ENCODE data around the gene SPPL3.

SPPL3 gene

GRCh38 chr12:120801146-120801545 lies 103.0 kb downstream of the SPPL3 start:
- Histone ChIP-seq H3K4me3 (no peak overlapping the region), H3K4me1 (peaks cover 0 to 41% (median 5%) of the 10 kb centered on the region in 4 donors), H3K27me3 (no peaks in the 10 kb centered on the region), H3K9me3 (no peaks in the 10 kb centered on the region), H3K36me3 (peaks cover 0 to 1% (median under 1%) of the 10 kb centered on the region in 3 donors), H3K27ac (no peak overlapping the region)
- intact Hi-C loops (cut with DNase I; ENCODE audit: low total_unique reads), result no loop called here
- no peak for DNase-seq
- TF ChIP-seq, protein P1, sequence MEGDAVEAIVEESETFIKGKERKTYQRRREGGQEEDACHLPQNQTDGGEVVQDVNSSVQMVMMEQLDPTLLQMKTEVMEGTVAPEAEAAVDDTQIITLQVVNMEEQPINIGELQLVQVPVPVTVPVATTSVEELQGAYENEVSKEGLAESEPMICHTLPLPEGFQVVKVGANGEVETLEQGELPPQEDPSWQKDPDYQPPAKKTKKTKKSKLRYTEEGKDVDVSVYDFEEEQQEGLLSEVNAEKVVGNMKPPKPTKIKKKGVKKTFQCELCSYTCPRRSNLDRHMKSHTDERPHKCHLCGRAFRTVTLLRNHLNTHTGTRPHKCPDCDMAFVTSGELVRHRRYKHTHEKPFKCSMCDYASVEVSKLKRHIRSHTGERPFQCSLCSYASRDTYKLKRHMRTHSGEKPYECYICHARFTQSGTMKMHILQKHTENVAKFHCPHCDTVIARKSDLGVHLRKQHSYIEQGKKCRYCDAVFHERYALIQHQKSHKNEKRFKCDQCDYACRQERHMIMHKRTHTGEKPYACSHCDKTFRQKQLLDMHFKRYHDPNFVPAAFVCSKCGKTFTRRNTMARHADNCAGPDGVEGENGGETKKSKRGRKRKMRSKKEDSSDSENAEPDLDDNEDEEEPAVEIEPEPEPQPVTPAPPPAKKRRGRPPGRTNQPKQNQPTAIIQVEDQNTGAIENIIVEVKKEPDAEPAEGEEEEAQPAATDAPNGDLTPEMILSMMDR (IDR thresholded peaks at IDR 0.05), result no peak

DNA sequence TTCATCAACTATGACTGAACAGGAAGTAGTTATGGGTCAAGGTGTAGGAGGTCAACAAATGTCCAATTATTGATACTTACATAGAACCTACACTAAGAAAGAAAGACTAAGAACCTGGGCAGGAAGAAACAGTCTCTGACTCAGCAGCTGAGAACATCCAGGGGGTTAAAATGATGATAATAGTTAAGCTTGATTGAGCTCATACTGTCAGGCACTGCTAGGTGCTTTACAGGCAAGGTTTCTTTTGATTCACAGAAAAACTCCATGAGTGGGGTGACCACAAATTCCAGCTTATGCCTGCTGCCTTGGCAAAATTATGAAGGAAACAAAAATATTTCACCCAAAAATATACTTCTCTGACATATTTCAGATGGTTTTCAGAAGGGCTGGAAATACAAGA lies 103.5 kb downstream of the SPPL3 start:
- no peak overlapping the region for H3K4me3 ChIP-seq
- peaks cover 0 to 4% (median 3%) of the 10 kb centered on the region in 3 donors for H3K36me3 ChIP-seq
- H3K9me3 ChIP-seq, result no peaks in the 10 kb centered on the region
- no peak overlapping the region for H3K27ac ChIP-seq
- intact Hi-C loops (cut with DNase I; ENCODE audit: low total_unique reads), result no loop called here
- no peak for DNase-seq
- H3K27me3 ChIP-seq, result no peaks in the 10 kb centered on the region
- TF ChIP-seq, protein P1 (IDR thresholded peaks at IDR 0.05), result no peak
- peaks cover 0 to 41% (median 5%) of the 10 kb centered on the region in 4 donors for H3K4me1 ChIP-seq

DNA sequence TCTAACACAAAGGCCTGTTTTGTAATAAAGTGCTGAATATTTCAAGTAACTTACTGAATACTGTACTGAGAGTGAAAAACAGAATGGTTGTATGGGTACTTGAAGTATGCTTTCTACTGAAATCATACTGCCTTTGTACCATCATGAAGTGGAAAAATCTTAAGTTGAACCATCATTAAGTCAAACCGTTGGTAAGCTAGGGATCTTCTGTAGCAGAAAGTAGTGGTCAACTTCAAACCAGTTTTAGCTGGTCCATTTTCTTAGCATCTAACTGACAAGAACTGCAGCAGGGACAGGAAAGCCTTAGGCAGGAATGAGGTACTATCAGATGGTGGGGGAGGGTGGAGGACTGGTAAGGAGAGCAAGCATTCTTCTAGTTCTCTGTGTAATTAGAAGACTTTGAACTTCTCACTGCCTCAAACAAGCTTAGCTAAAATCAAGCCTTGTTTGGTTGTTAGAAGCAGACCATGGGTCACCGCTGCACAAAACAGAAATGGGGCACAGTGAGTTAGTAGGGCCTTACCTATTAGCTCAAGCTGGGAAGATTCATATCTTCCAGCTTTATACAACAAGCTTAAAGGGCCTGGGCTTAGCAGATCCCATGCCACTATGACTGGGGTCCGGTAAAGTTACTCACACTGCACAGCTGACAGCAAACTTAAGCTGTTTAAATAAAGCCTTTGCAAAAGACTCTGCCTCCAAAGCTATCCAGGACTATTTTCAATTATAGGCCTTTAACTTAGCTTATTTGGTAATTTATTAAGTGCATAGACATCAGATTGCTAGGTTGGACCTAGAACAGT lies 104.7 kb downstream of the SPPL3 start:
- peaks cover 0 to 41% (median 5%) of the 10 kb centered on the region in 4 donors for H3K4me1 ChIP-seq
- no peak overlapping the region for H3K27ac ChIP-seq
- TF ChIP-seq, protein P1 (IDR thresholded peaks at IDR 0.05), result no peak
- H3K4me3 ChIP-seq, result no peak overlapping the region
- peaks cover 0 to 5% (median 0%) of the 10 kb centered on the region in 3 donors for H3K9me3 ChIP-seq
- no peaks in the 10 kb centered on the region for H3K27me3 ChIP-seq
- no peak for DNase-seq
- H3K36me3 ChIP-seq, result peaks cover 0 to 4% (median 3%) of the 10 kb centered on the region in 3 donors
- intact Hi-C loops (cut with DNase I; ENCODE audit: low total_unique reads), result no loop called here

GRCh38 chr12:120798696-120799095 lies 105.5 kb downstream of the SPPL3 start:
- TF ChIP-seq, protein P1 (IDR thresholded peaks at IDR 0.05), result no peak
- Histone ChIP-seq H3K27me3 (no peaks in the 10 kb centered on the region), H3K4me3 (no peak overlapping the region), H3K4me1 (peaks cover 0 to 40% (median 5%) of the 10 kb centered on the region in 4 donors), H3K9me3 (peaks cover 0 to 5% (median 0%) of the 10 kb centered on the region in 3 donors), H3K36me3 (peaks cover 0 to 4% (median 3%) of the 10 kb centered on the region in 3 donors), H3K27ac (no peak overlapping the region)
- intact Hi-C loops (cut with DNase I; ENCODE audit: low total_unique reads), result no loop called here
- DNase-seq, result no peak

- no peak for DNase-seq
- peaks cover 0 to 4% (median 3%) of the 10 kb centered on the region in 3 donors for H3K36me3 ChIP-seq
- intact Hi-C loops (cut with DNase I; ENCODE audit: low total_unique reads), result no loop called here
- no peak overlapping the region for H3K27ac ChIP-seq
- peaks cover 0 to 5% (median 0%) of the 10 kb centered on the region in 3 donors for H3K9me3 ChIP-seq
- peaks cover 0 to 33% (median 5%) of the 10 kb centered on the region in 4 donors for H3K4me1 ChIP-seq
- no peaks in the 10 kb centered on the region for H3K27me3 ChIP-seq
- TF ChIP-seq, protein P1 (IDR thresholded peaks at IDR 0.05), result no peak
- H3K4me3 ChIP-seq, result no peak overlapping the region
Observed at GRCh38 chr12:120797677-120798642, 106.2 kb downstream of the SPPL3 start.

Data from tibial artery (tissue), 4 donors.